Mononuclear cell (primary cell): ENCODE measurements around the gene POPDC2. TPM values are rescaled to one million over a fixed set of nuclear protein-coding genes. Genes with fewer than 3 reads are reported as not detected.

ENCODE experiments used
- H3K27me3 ChIP-seq: 2 replicates; pipeline ENCODE4 v1.6.0; 2011; ENCODE audit warnings: low read length, control low read depth; ENCODE audit not compliant: insufficient read depth
- H3K4me1 ChIP-seq: 2 replicates; pipeline ENCODE4 v1.5.1; 2011; ENCODE audit warnings: mild to moderate bottlenecking, low read length, control low read depth; ENCODE audit not compliant: insufficient read depth
- H3K4me3 ChIP-seq: 2 replicates; pipeline ENCODE4 v1.5.1; 2011; ENCODE audit warnings: mild to moderate bottlenecking, low read length, moderate library complexity
- H3K9me3 ChIP-seq: 2 replicates; pipeline ENCODE4 v1.5.1; 2011; ENCODE audit warnings: low read depth, mild to moderate bottlenecking, control low read depth, low read length
- total RNA-seq: library from RNA; depleted of rRNA; stranded (reverse); fragments of >200 nt; gene quantifications from one replicate; pipeline ENCODE4 v1.2.3, GENCODE V29; 2012

The POPDC2 gene
- total RNA-seq, 1 donor: 21.5 TPM

DNA sequence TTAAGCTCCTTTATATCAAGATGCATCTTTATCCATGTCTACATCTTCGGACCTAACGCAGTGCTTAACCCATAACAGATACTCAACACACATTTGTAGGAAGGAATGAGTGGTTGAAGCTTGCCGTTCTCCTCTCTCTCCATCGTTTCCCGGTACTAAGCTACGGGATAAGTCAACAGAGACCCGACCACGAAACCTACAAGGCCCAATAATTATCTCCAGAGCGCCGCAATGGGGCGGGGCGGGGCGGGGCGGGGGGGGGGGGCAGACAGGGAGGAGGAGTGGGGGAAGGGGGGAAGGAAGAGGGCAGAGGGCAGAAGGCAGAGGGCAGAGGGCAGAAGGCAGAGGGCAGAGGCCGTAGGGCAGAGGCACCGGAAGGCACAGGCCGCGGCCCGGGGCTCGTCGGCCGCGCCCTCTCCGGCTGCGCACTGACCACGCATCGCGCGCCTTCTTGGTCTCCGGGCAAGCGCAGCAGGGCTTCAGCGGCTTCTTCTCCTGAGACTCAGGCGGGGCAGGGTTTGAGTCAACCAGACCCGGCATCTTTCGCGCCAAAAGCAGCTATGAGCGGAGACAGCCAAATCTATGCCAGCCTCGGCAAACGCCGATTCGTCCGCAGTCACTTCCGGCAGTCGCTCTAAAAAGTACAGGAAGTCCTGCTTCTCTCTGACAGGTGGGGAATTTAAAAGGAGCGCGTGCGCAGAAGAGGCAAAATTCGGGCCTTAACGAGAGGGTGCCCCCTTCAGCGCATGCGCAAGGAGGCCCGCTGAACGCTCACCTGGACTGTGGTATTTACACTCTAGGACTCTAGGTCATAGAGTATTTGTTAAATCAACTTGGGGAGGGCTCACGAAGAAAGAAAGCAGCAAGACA, 16.6 kb upstream of the POPDC2 start, which contains the start of gene COX17:
Gene COX17 (minus strand): TSS at position 636 of the 870 bp plus-strand sequence. CDS start 96 bp downstream, at position 540.
- peak within 1 kb of the TSS; percentile 64 for H3K4me3 ChIP-seq

DNA sequence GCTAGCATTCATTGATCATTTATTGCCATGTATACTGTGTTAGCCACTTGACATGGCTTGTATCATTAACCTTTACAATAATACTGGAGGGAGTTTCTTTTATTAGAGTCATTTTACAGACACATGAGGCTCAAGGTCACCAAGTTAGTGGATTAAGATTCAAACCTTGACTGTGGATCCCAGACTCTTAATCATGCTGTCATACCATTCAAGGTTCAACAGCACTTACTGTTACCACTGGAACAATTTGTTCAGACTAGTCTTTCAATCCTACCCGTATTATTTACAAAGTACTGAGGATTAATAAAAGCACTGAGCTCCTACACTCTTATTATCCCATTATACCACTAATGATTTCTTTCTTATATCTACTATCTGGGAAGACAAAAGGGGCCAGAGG, 15.6 kb upstream of the POPDC2 start:
- Histone ChIP-seq H3K4me1 (peaks cover 17% of the 10 kb centered on the region), H3K9me3 (no peaks in the 10 kb centered on the region), H3K27me3 (no peaks in the 10 kb centered on the region), H3K4me3 (no peak overlapping the region)

More for the DNA sequence above, 16.6 kb upstream of the POPDC2 start, which contains the start of gene COX17:
- peaks cover 17% of the 10 kb centered on the region for H3K4me1 ChIP-seq
- no peaks in the 10 kb centered on the region for H3K27me3 ChIP-seq
- H3K9me3 ChIP-seq: no peaks in the 10 kb centered on the region

DNA sequence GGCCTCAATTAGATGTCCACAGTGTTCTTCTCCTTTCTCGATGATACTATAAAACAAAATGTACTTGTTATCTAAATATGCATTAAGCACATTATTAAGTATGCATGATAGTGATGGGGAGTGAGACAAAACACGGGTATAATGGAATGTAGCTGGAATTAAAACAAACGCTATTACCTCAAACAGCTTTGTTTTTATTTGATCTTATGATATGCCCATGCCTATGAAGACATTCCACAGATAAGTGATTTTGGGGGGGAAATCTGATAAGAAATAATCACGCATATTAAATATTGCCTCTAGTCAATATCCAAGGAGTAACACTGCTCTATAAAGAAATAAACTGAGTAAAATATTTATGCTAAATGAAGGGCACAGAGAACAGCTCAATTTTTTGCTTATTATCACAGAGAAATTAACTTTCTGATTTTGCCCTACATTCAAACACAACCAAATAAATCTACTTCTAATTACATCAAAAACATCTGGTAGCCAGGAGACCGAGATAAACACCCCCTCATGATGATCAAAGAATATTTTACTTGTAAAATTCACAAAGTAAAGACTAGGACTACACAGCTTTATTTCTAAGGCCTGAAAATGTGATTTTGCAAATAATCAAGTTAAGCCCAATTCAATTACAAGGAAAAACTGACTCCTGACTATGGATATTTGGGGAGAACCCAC, 14.9 kb upstream of the POPDC2 start:
- Histone ChIP-seq H3K4me1 (peaks cover 17% of the 10 kb centered on the region), H3K9me3 (no peaks in the 10 kb centered on the region), H3K27me3 (no peaks in the 10 kb centered on the region), H3K4me3 (no peak overlapping the region)

DNA sequence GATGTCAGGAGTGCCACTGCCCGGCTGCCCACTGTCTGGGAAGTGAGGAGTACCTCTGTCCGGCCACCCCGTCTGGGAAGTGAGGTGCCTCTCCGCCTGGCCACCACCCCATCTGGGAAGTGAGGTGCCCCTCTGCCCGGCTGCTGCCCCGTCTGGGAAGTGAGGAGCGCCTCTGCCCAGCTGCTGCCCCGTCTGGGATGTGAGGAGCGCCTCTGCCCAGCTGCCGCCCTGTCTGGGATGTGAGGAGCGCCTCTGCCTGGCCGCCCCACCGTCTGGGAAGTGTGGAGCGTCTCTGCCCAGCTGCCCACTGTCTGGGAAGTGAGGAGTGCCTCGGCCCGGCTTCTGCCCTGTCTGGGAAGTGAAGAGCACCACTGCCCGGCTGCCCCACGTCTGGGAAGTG, 13.5 kb upstream of the POPDC2 start:
- no peak overlapping the region for H3K4me3 ChIP-seq
- no peaks in the 10 kb centered on the region for H3K9me3 ChIP-seq
- H3K27me3 ChIP-seq: no peaks in the 10 kb centered on the region
- H3K4me1 ChIP-seq: peaks cover 17% of the 10 kb centered on the region

DNA sequence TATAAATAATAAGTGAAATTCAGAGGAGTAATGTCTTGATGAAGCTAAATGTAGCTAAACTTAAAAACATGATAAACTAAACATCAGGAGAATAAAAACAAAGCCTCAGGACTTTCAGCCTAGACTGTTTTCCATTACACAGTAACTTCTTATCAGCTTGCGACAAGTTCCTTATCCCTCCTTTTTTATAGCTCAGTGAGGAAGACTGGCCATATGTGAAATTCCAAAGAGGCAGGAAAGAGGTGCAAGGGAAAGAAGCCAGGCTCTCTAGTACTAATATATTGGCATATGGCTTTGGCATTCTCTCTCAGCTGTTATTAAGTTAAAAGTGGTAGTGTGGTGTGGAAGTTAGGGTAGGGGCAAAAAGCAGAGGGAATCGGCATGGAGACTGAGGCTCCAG, 12.4 kb upstream of the POPDC2 start:
- Histone ChIP-seq H3K4me3 (no peak overlapping the region), H3K9me3 (no peaks in the 10 kb centered on the region), H3K27me3 (no peaks in the 10 kb centered on the region), H3K4me1 (peaks cover 13% of the 10 kb centered on the region)

DNA sequence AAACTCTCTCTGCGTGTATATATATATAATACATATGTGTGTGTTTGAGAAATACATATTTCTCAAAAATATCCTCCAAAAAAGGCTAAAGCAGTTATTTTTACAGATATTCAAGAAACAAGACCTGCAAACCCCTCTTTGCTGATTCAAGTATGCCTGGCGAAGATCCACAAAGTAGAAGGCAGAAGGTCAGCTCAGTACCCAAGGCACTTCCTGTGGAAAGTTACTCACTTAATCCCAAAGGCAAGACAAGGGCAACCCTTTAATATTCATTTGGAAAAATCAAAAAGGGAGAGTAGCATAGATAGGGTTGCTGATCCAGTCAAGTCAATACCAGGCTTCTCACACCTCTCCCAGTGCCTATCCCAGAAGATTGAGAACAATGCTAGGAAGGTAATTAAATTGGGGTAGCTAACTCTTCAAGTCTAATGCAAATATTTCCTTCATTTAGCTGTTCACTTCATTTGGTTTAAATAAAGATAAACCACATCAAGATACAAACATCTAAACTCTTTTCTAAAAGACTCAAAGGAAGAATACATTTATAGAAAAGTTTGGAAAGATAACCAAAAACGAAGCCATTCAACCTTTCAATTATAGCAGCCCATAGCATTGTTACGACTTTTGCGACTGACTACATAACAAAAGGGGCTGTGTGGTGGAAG, 9.6 kb upstream of the POPDC2 start:
- Histone ChIP-seq H3K4me1 (no peaks in the 10 kb centered on the region), H3K9me3 (no peaks in the 10 kb centered on the region), H3K27me3 (no peaks in the 10 kb centered on the region), H3K4me3 (no peak overlapping the region)

DNA sequence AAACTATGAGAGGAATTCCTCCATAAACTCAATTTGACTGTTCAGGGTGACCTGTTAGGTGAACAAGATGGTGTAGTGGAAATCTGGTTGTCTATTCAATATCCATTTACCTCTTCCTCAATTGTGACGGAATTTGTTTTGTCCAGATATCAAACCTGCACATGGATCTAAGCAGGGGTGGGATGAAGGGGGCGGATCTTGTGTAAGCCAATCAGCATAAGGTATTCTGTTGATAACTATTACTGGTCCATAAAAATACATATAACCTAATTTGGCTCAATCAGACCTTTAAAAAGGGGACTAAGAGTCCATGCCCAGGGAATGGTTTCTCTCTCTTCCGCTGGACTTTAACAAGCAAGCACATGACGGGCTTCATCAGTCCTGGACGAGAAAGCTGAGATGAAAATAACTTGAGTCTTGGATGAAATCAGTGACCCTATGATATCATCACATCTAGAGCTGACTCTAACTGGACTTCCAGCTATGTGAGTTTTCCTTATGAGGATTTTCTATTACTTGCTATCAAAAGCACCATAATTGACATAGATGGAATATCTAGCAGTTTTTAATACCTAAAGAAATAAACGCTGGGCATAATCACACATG, 5.7 kb upstream of the POPDC2 start:
- H3K9me3 ChIP-seq: no peaks in the 10 kb centered on the region
- H3K4me1 ChIP-seq: no peaks in the 10 kb centered on the region
- H3K4me3 ChIP-seq: no peak overlapping the region
- H3K27me3 ChIP-seq: no peaks in the 10 kb centered on the region

DNA sequence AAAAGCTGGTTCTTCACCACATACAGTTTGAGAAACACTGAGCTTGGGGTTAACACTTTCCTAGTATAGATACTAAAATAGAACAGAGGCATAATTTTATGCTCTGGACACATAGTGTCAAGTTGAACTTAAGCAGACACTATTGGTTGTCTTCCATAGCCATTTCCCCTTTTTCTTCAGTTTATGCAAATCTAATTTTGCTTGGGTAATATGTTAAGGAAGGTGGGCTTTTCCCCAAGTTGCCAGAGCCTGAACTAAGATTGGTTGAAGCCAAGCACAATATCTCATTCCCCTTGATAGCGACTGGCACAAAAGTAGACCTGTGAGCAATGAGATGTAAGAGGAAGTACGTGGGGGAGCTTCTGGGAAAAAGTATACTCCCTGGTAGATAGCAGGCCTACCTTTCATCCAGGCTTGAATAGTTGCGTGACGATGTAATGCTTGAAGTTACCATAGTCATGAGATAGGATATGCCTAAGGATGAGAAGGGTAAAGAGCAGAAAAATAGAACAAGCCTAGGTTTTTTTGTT, 4.5 kb upstream of the POPDC2 start:
- Histone ChIP-seq H3K4me3 (no peak overlapping the region), H3K27me3 (no peaks in the 10 kb centered on the region), H3K4me1 (no peaks in the 10 kb centered on the region), H3K9me3 (no peaks in the 10 kb centered on the region)

DNA sequence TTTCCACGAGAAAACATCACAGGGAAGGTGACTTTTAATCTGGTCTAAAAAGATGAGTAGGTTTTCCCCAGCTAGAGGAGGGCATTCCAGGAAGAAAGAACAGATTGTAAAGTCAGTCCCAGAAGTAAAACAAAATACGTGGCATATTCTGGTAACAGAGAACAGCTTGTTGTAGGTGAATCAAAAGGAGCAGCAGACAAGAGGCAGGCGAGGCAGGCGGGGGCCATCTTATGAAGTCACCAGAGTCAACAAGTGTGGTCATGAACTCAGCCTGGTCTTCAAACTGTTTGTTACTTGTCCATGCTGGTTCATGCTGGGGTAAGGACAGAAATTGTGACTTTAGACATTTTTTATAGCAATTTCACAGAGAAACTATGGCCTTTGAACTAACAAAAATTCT, 4.0 kb upstream of the POPDC2 start:
- H3K4me3 ChIP-seq: no peak overlapping the region
- no peaks in the 10 kb centered on the region for H3K9me3 ChIP-seq
- H3K27me3 ChIP-seq: no peaks in the 10 kb centered on the region
- no peaks in the 10 kb centered on the region for H3K4me1 ChIP-seq

DNA sequence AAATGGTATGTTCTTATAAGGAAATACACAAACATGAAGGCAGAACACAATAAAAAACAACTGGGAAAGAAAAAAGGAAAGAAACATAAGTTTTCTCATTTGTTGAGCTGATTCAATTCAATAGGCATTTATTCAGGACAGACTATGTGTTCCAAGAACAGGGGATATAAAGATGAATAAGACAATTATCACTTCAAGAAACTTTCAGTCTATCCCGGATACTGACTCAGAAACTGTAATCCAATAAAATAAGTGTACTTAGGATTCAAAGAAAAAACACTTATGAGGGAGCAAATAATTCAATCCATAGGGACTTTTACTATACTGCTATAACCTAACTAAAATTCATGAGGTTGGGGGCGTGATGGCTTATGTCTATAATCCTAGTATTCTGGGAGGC, 3.5 kb upstream of the POPDC2 start:
- Histone ChIP-seq H3K27me3 (no peaks in the 10 kb centered on the region), H3K4me1 (no peaks in the 10 kb centered on the region), H3K4me3 (no peak overlapping the region), H3K9me3 (no peaks in the 10 kb centered on the region)

DNA sequence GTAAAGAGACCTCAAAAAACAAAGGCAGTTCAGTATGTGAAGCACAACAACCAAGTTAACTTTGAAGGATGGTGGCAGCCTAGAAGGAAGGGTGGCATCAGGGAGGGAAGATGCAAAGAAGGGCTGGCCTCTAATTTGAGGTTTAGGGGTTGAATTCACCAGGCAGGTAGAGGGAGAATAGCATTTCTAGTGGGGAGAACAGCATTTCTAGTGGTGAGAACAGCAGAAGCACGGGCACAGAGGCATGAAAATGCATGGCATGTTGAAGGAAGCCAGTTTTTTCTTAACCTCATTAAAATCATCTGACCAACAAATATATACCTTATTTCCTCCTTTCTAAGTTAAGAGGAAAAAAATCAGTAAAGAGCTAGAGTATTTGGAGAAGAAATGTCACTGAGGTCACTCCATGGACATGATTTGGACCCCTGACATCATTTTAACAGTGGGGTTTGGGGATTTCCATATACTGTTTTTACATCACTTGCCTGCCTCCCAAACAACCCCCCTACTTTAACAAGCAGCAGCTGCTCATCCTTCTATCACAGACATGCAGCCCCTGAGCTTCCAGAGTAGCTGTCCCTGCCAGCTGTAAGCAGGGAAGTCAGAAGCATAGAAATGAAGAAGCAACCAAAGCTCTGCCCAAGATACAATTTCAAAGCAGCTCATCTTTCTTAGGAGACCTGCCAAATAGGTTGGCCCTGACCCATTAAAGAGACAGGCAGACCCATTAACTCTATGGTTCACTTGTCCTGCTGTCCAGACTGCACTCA, 2.4 kb upstream of the POPDC2 start:
- Histone ChIP-seq H3K27me3 (no peaks in the 10 kb centered on the region), H3K9me3 (no peaks in the 10 kb centered on the region), H3K4me3 (no peak overlapping the region), H3K4me1 (peaks cover 4% of the 10 kb centered on the region)

DNA sequence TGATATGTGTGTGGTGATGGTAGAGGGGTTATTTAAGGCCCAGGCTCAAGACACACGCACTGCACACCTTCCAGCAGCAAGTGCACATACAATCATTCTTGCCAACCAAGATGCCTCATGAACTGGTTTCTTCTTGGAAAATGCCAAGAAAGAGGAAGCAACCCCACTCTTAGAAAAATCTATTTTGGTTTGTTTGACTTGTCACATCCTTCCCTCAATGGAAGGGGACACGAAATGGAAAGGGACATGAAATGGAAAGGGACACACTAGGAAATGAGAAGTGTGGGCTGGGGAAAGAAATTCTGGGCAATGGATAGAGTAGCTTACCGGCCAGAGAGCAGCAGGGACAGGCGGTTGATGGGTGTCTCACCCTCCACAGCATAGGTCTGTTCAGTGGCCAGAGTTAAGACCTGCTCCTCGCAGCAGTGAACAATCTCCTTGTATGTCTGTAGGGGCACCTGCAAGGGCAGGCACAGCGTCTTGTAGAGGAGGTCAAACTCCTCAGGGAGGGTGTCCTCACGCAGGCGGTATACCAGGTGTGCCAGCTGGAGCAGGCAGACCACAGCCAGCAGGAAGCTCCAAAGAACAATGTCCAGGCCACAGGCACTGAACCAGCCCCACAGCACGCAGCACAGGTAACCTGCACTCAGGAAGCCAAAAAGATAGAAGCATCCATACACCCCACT, 640 bp downstream of the POPDC2 start:
- Histone ChIP-seq H3K27me3 (no peaks in the 10 kb centered on the region), H3K9me3 (no peaks in the 10 kb centered on the region), H3K4me3 (no peak overlapping the region), H3K4me1 (peaks cover 5% of the 10 kb centered on the region)

DNA sequence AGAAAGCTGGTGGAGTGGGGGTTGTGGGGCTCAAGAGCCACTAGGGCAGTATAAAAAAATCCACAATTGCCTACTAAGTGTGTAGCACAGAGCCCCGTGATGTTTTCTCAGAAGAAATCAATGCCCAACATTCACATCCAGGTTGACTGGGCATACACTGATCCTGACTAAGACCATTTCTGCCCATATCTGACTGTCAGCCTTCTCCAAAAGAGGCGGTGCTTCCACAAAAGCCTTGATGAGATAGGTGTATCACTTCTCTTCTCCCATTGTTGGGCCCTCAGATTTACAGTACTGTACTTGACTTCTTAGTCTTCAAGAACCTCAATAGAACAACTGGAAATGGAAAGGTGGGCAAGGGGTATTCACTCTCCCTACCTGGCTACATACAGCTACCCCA, 1.4 kb downstream of the POPDC2 start:
- H3K9me3 ChIP-seq: no peaks in the 10 kb centered on the region
- H3K27me3 ChIP-seq: no peaks in the 10 kb centered on the region
- peaks cover 5% of the 10 kb centered on the region for H3K4me1 ChIP-seq
- no peak overlapping the region for H3K4me3 ChIP-seq
